Medulla oblongata (tissue), 1 donor: ENCODE measurements around the gene DNAJC2.

ENCODE experiments used
- DNase-seq: peaks from one replicate; pipeline ENCODE4 v3.0.0-alpha.2; 2015; ENCODE audit errors: extremely low spot score

DNAJC2 gene, protein sequence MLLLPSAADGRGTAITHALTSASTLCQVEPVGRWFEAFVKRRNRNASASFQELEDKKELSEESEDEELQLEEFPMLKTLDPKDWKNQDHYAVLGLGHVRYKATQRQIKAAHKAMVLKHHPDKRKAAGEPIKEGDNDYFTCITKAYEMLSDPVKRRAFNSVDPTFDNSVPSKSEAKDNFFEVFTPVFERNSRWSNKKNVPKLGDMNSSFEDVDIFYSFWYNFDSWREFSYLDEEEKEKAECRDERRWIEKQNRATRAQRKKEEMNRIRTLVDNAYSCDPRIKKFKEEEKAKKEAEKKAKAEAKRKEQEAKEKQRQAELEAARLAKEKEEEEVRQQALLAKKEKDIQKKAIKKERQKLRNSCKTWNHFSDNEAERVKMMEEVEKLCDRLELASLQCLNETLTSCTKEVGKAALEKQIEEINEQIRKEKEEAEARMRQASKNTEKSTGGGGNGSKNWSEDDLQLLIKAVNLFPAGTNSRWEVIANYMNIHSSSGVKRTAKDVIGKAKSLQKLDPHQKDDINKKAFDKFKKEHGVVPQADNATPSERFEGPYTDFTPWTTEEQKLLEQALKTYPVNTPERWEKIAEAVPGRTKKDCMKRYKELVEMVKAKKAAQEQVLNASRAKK

DNA sequence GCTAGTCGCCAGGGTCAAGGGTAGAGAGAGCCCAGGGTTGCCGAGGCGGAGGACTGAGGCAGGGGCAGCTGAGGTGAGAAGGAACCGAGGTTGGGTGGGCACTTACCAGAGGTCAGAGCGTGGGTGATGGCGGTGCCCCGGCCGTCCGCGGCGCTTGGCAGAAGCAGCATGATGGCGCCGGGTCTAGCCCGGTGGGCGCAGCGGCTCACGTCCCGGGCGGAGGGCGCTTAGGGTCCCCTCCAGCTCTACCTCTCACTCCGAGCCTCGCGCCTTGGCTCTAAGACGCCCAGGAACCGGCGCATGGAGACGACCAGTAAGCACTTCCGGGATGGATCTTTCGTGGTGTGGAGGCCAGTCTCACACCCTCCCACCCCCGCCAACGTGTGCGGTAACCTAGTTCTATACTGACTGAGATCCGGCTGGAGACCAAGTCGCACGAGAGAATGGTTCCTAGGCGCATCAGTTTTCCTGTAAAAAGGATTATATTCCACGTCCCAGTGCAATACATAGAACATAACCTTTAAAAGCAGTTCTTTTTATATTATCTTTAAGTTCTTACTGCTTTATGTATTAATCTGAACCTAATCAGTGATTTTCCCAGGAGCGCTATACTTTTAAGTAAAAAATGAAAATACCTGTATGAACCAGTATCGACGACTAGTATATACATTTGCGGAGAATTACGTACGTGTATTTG, at the start of gene DNAJC2:
TSS of gene DNAJC2 (minus strand) at position 315 of the 697 bp plus-strand sequence. CDS start at position 170, 145 bp downstream.
- peak; percentile 95 for DNase-seq

DNA sequence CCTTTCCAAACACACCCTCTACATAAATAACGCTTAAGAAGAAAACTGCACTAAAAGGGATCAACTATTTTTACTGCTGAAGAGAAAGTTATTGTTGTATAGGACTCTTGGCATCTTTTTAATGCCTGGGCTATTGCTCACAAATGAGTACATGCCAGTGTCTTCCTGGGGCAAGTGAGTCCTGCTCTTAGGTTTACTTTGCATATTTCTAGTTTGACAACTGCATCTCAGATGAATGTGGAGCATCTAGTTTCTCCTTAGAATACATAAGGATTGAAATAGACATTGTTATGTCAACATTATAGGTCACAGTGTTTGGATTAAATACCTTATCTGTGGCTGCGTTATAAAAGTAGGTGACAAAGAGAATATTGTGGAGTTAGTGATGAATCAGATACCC, 47.4 kb upstream of the DNAJC2 start:
- DNase-seq, result no peak

- DNase-seq, result no peak
Measured at GRCh38 chr7:103391150-103391549, 46.6 kb upstream of the DNAJC2 start.

DNA sequence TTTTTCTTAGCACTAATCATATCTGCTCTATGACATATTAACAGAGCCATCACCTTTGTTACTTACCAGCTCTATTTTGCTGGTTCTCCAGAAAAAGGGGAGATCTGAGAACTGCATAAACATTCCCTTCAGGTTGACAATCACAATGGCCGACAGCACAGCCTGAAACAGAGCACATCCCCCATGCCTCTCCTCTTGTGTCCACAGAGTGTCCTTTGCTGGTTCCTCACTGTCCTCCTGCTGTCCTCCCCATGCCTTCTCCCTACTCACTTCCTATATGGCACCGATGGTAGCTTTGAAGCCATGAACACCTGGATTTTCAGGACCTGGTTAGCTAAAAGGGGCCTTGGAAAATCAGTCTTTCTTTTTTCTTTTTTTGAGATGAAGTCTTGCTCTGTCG, 44.7 kb upstream of the DNAJC2 start:
- no peak for DNase-seq

- DNase-seq, result no peak
Measured at GRCh38 chr7:103388469-103389140, 44.0 kb upstream of the DNAJC2 start.

- no peak for DNase-seq
Measured at GRCh38 chr7:103387242-103387641, 42.7 kb upstream of the DNAJC2 start.

DNA sequence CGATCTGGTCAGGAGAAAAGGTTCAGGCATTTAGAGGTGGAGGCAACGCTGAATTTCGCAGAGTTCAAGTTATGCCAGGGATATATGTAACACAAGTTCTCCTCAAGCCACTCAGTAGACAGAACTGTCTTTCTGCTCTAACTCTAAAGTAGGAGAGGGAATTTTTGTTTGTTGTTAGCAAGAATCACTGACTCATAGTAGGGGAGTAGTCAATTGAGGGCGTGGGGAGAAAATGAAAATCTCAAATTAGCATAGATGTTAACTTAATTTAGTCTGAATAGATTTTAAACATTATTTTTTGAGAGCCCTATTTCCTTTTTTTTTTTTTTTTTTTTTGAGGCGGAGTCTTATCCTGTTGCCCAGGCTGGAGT, 37.5 kb upstream of the DNAJC2 start:
- DNase-seq, result no peak

DNA sequence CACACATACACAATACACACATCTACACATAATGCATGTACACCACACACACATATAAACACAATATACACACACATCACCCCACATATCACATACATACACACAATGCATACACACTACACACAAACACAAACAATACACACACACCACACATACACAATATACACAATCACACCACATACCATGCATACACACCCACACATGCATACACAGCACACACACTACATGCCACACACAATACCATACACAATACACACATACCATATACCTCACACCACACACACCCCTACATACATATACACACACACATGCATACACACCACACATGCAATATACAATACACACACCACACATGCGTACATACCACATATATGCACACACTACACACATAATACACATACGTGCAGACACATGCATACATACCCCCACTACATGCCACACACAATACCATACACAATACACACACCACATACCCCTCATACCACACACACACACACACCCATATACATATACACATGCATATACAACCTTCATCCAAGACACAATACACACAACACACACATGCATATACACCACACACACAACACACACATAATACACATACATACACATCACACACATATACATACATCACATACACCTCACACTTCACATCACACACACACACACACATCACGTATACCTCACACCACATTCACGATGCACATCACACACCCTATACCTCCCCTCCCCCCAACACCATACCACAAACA, 36.9 kb upstream of the DNAJC2 start:
- no peak for DNase-seq

DNA sequence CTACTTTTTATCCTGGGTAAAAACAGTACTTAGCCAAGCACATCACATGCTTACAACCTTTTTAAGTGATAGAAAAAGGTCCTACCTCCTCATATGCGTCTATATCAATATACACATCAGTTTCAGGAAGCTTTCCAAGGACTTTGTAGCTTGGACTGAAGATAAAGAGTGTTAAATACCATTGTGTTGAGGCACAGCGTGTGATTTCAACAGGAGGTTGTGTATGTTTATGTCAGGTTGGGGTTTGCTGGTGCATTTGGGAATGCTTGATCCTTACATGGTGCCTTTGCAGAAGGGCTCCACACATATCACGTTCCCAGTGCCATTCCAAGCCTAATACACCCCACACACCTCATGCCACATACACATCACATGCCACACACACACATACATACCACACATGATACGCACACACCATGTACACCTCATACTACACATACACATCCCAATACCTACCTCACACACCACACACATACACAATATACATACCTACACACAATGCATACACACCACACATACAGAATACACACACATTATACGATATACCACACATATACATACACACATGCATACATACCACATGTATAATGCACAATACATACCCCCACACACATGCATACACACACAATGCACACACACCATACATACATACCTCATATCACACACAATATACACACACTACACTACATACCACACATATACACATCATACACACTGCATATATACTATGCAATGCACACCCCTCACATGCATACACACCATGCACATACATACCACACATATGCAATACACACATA, 36.0 kb upstream of the DNAJC2 start:
- no peak for DNase-seq

GRCh38 chr7:103379270-103379975, 34.9 kb upstream of the DNAJC2 start:
- DNase-seq, result no peak

DNA sequence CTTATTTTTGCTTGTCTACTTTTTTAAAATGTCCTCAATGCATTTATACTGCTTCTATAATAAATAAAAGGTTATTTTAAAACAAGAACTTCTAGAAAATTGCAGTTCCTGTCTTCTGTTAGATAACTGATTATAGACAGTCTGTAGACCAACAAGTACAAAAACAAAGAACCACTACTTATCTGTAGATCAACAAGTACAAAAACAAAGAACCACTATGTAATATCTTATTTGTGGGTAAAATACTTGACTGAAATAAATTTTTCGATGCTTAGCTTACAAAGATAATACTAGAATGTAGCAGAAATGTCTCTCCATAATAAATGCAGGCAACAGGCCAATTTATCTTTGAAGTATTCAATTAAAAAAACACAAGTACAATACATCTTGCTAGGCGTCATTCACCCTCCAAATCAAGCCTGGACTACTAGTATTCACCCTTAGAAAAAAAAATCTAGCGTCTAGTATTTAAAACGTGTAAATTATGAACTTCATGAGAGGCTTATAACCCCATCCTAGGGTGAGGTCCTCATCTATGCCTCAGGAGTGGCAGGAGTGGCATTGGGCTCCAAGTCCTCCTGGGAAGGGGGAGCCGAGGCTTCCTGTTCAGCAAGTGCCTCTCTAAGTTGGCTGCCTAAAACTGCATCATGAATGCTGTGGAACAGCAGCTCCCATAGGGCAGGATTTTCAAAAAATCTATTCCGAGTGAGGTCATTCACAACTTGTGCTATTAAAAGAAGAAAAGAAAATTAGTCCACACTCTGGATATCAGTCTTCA, 29.5 kb upstream of the DNAJC2 start:
- DNase-seq, result no peak

DNA sequence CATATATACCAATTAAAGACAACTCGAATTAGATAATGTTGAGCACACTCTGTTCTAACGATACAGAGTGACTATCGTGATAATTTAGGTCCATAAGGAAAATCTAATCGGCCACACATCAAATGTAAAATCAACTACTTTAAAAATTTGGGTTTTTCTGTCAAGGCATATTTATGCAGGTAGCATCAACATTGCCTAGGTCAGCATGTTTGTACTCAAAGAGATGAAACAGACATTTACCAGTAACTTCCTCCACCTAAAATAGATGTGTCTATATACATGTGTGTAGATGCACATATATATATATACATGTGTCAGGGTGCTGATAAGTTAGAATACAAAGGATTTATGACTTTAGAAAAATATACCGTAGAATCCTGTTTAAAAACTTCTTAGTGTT, 24.9 kb upstream of the DNAJC2 start:
- no peak for DNase-seq

DNA sequence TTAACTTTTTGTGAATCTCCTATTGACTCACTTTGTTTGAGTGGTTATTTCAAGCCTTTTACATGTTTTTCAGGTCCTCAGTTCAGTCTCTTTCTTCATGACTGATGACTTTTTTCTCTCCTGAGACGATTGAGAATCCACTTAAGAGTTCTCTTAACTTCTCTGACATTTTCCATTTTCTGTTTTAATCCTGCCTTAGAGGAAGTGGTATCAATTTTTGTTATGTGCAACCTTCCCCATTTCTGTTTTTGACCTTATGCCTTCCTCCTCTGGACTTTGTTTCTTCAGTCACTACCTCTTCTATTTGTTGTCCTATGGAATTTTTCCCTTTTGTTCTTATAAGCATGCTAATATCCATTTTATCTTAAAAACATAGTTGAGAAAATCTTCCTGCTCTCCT, 5.2 kb upstream of the DNAJC2 start:
- DNase-seq, result no peak

GRCh38 chr7:103348959-103349358, 4.4 kb upstream of the DNAJC2 start:
- DNase-seq, result no peak

DNA sequence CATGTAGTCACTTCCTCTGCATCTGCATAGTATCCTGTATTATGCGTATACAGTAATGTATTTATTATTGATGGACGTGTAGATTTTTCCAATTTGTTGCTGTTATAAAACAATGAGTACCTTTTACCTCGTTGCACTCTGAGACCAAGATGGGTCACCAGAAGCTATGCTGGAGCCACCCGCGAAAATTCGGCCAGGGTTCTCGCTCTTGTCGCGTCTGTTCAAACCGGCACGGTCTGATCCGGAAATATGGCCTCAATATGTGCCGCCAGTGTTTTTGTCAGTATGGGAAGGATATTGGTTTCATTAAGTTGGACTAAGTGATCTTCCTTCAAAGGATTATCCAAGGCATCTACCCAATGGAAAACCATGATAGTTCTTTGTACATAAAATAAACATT, 3.9 kb upstream of the DNAJC2 start:
- no peak for DNase-seq

DNA sequence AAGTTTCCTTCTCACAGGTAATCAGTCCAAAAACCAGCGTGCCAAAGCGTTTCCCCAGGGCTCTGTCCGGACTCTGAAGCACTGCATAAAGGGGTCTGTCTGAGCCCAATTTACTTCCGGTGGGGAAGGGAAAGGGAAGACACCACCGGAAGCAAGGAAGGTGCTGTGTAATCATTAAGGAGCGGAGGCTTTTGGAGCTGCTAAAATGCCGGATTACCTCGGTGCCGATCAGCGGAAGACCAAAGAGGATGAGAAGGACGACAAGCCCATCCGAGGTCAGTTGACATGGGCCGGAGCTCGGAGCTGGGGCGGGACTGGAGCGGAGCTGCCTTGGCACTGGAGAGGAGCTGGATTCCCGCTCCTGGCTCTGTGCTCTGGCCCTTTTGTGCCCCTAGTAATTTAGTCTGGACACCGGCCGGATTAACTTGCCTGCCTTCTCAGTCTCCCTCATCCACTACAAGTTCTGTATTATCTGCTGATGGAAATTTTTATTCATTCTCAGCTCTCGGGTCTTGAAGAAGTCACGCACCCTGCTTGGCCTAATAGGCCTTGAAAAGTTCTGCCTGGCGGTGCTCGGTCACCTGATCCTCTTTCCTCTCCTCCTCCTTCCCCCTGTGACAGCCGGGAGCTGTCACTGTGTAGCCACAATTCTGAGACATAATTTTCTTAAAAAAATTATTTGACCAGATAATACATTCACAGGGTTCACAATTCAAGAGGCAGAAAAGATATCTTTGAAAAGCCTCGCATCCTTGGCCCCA, 3.1 kb upstream of the DNAJC2 start, which contains the start of gene PSMC2:
TSS of gene PSMC2 (plus strand) at position 137 of the 761 bp plus-strand sequence. CDS start at position 206, 69 bp downstream.
- DNase-seq, result peak; percentile 94

DNA sequence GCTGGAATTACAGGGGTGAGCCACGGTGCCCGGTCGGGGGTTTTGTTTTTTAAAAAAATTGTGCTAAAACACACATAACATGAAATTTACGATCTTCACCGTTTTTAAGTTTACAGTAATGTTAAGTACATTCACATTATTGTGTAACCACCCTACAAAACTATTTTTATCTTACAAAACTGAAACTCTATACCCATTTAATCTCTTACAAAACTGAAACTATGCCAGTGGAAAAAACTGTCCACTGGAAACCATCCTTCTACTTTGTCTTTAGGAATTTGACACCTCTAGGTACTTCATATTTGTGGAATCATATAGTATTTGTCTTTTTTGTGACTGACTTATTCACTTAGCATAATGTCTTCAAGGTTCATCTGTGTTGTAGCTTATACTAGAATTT, 1.8 kb upstream of the DNAJC2 start:
- no peak for DNase-seq

GRCh38 chr7:103343758-103344452, 662 bp downstream of the DNAJC2 start:
- DNase-seq, result peak; percentile 14
